Osteoblast (primary cell): Measurements from ENCODE around the gene ANKRD12. TPM values are rescaled to one million over a fixed set of nuclear protein-coding genes. Genes with fewer than 3 reads are reported as not detected.

ENCODE experiments used
- DNase-seq: peaks from one replicate; pipeline ENCODE4 v3.0.0; 2011; ENCODE audit warnings: low spot score, mixed read lengths; ENCODE audit not compliant: insufficient read length; ENCODE audit errors: missing footprints
- H2AFZ ChIP-seq: 2 replicates; pipeline ENCODE4 v1.6.0; 2011; ENCODE audit warnings: mild to moderate bottlenecking, low read length
- H3K27ac ChIP-seq: 2 replicates; pipeline ENCODE4 v1.5.1; 2011; ENCODE audit warnings: mild to moderate bottlenecking, low read depth, low read length, moderate library complexity
- H3K27me3 ChIP-seq: 2 replicates; pipeline ENCODE4 v1.6.0; 2012; ENCODE audit warnings: mild to moderate bottlenecking, control low read depth, inconsistent platforms, low read length, moderate library complexity; ENCODE audit not compliant: insufficient read depth
- H3K36me3 ChIP-seq: 2 replicates; pipeline ENCODE4 v1.5.1; 2011; ENCODE audit warnings: mild to moderate bottlenecking, low read length, control low read depth, moderate library complexity; ENCODE audit not compliant: insufficient read depth
- H3K4me1 ChIP-seq: 2 replicates; pipeline ENCODE4 v1.5.1; 2011; ENCODE audit warnings: mild to moderate bottlenecking, low read length, control low read depth, moderate library complexity; ENCODE audit not compliant: insufficient read depth
- H3K4me2 ChIP-seq: 2 replicates; pipeline ENCODE4 v1.6.0; 2011; ENCODE audit warnings: mild to moderate bottlenecking, low read length; ENCODE audit not compliant: insufficient read depth
- H3K4me3 ChIP-seq: fragments of 200-600 bp; sonication (generic); 3 replicates; pipeline ENCODE4 v1.5.1; 2012; ENCODE audit warnings: mild to moderate bottlenecking, low read length, inconsistent platforms; ENCODE audit not compliant: insufficient read depth
- H3K79me2 ChIP-seq: 2 replicates; pipeline ENCODE4 v1.6.0; 2012; ENCODE audit warnings: mild to moderate bottlenecking, low read length, control low read depth, inconsistent platforms; ENCODE audit not compliant: insufficient read depth
- H3K9me3 ChIP-seq: 2 replicates; pipeline ENCODE4 v1.5.1; 2011; ENCODE audit warnings: low read depth, low read length, control low read depth
- H4K20me1 ChIP-seq: 2 replicates; pipeline ENCODE4 v1.6.0; 2012; ENCODE audit warnings: mild to moderate bottlenecking, low read length, control low read depth; ENCODE audit not compliant: insufficient read depth
- total RNA-seq: library from RNA; depleted of rRNA; stranded (reverse); fragments of >200 nt; gene quantifications from 2 replicates; pipeline ENCODE4 v1.2.3, GENCODE V29; 2012
- TF ChIP-seq, protein P1 (sequence below): IDR thresholded peaks from 2 replicates; pipeline ENCODE4 v1.5.1; 2011; ENCODE audit warnings: mild to moderate bottlenecking, low read depth, low read length, moderate library complexity; ENCODE audit errors: extremely low read depth

Gene ANKRD12
- total RNA-seq, 1 donor: 47.8 TPM

DNA sequence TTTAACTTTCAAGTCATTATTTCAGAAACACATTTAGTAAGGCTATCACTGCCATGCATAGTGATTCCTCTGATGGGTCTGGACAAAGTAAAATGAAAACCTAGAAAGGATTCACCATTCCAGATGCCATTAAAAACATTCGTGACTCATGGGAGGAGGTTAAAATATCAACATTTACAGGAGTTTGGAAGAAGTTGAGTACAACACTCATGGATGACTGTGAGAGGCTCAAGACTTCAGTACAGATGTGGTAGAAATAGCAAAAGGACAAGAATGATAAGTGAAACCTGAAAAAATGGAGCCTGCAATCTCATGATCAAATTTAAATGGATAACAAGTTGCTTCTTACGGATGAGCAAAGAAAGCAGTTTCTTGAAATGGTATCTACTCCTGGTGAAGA is 192.2 kb downstream of the ANKRD12 start:
- H3K4me2 ChIP-seq: no peak overlapping the region
- no peaks in the 10 kb centered on the region for H3K36me3 ChIP-seq
- peaks cover 4% of the 10 kb centered on the region for H3K4me1 ChIP-seq
- no peak overlapping the region for H2AFZ ChIP-seq
- DNase-seq: peak; percentile 52
- H3K79me2 ChIP-seq: no peaks in the 10 kb centered on the region
- H3K27ac ChIP-seq: no peak overlapping the region
- H4K20me1 ChIP-seq: no peaks in the 10 kb centered on the region
- H3K27me3 ChIP-seq: no peaks in the 10 kb centered on the region
- TF ChIP-seq, protein P1, sequence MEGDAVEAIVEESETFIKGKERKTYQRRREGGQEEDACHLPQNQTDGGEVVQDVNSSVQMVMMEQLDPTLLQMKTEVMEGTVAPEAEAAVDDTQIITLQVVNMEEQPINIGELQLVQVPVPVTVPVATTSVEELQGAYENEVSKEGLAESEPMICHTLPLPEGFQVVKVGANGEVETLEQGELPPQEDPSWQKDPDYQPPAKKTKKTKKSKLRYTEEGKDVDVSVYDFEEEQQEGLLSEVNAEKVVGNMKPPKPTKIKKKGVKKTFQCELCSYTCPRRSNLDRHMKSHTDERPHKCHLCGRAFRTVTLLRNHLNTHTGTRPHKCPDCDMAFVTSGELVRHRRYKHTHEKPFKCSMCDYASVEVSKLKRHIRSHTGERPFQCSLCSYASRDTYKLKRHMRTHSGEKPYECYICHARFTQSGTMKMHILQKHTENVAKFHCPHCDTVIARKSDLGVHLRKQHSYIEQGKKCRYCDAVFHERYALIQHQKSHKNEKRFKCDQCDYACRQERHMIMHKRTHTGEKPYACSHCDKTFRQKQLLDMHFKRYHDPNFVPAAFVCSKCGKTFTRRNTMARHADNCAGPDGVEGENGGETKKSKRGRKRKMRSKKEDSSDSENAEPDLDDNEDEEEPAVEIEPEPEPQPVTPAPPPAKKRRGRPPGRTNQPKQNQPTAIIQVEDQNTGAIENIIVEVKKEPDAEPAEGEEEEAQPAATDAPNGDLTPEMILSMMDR: no peak
- no peak overlapping the region for H3K4me3 ChIP-seq
- H3K9me3 ChIP-seq: peaks cover 2% of the 10 kb centered on the region

DNA sequence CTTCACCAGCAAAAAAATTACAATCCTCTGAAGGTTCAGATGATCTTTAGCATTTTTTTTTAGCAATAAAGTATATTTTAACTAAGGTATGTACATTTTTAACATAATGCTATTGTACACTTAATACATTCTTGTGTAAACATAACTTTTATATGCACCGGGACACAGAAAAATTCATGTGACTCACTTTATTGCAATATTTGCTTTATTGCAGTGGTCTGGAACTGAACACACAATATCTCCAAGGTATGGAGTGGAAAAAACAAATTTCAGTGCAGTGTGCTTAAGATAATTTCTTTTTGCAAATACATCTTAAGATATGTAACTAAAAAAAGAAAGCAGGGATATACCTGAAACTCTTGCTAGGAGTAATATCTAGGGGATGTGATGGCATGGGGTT is 192.9 kb downstream of the ANKRD12 start:
- no peak for DNase-seq
- no peaks in the 10 kb centered on the region for H3K27me3 ChIP-seq
- no peak overlapping the region for H3K4me3 ChIP-seq
- H3K9me3 ChIP-seq: peaks cover 2% of the 10 kb centered on the region
- H3K27ac ChIP-seq: no peak overlapping the region
- no peaks in the 10 kb centered on the region for H4K20me1 ChIP-seq
- TF ChIP-seq, protein P1: no peak
- H2AFZ ChIP-seq: no peak overlapping the region
- peaks cover 4% of the 10 kb centered on the region for H3K4me1 ChIP-seq
- no peaks in the 10 kb centered on the region for H3K79me2 ChIP-seq
- H3K36me3 ChIP-seq: no peaks in the 10 kb centered on the region
- no peak overlapping the region for H3K4me2 ChIP-seq

DNA sequence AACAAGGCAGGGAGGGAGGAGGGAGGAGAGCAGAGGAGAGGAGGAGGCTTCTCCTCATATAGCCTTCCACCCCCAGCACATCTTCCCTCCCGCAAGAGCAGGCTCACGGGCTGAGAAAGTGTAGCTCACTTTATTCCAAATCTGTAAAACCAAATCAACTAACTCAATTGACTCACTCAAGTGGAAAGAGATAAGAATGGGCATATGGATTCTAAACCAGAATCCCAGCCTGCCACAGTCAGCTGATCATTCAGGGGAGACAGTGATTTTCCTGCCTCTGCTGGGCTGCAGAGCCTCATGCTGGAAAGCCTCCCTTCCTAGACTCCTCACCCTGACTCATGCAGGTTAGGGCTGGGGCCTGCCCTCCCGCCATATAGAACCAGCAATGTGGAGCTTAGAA is 193.8 kb downstream of the ANKRD12 start:
- TF ChIP-seq, protein P1: no peak
- Histone ChIP-seq H3K27me3 (no peaks in the 10 kb centered on the region), H3K4me3 (no peak overlapping the region), H3K9me3 (peaks cover 2% of the 10 kb centered on the region), H2AFZ (no peak overlapping the region), H4K20me1 (no peaks in the 10 kb centered on the region), H3K79me2 (peaks cover 6% of the 10 kb centered on the region), H3K27ac (no peak overlapping the region), H3K36me3 (no peaks in the 10 kb centered on the region), H3K4me1 (peaks cover 4% of the 10 kb centered on the region), H3K4me2 (no peak overlapping the region)
- no peak for DNase-seq

DNA sequence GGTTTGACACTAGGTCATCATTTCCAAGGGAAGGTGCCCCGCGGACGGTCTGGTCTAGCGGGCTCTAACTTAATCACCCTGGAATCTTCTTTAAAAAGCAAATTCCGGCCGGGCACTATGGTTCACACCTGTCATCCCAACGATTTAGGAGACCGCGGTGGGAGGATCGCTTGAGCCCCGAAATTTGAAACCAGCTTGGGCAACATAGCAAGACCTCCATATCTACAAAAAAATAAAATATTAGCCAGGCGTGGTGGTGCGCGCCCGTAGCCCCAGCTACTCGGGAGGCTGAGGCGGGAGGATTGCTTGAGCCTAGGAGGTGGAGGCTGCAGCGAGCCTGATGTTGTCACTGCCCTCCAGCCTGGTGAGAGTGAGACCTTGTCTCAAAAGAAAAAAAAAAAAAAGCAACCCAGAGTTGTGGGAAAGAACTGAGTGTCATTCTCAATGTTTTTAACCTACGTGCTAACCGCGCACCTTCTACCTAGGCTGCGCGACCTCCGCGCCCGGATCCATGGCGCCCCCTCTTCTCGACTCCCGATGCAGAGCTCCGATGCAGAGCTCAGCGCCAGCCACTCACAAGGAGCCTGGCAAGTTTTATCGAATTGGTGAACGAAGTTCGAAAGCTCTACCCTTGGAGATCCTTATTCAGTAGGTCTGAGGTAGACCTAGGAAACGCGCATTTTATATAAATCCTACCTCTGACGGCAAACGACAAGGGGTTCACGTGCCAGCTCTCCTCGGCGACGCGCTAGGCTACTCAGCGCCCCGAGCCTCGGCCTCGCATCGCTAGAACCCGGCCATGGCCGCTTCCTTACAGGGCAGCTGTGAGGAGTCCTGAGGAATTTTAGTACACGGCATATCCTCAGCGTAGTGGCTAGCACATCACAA is 197.1 kb downstream of the ANKRD12 start:
- peaks cover 9% of the 10 kb centered on the region for H3K4me1 ChIP-seq
- peaks cover 12% of the 10 kb centered on the region for H3K36me3 ChIP-seq
- H3K27me3 ChIP-seq: no peaks in the 10 kb centered on the region
- peak overlapping the region; percentile 72 for H3K4me3 ChIP-seq
- peaks cover 34% of the 10 kb centered on the region for H3K79me2 ChIP-seq
- no peaks in the 10 kb centered on the region for H3K9me3 ChIP-seq
- H4K20me1 ChIP-seq: no peaks in the 10 kb centered on the region
- peak overlapping the region; percentile 98 for H2AFZ ChIP-seq
- TF ChIP-seq, protein P1: no peak
- peak overlapping the region; percentile 78 for H3K27ac ChIP-seq
- DNase-seq: peak; percentile 77
- peak overlapping the region; percentile 96 for H3K4me2 ChIP-seq
